ENCODE data around the gene TECR. TPM values are rescaled to one million over a fixed set of nuclear protein-coding genes. Genes with fewer than 3 reads are reported as not detected.

TECR gene
- total and polyA plus RNA-seq, 2 of the 13 experiments (the other 11 are each of a cell fraction or from before 2014, with no cell fraction given) = 54.9 to 121 TPM

- TF ChIP-seq DPF2 (CRISPR knock-in tag; IDR thresholded peaks at IDR 0.05; ENCODE audit: borderline replicate concordance, low read depth) (no peak; the same call in 1 of the 2 replicates), ZSCAN12 (CRISPR knock-in tag; IDR thresholded peaks at IDR 0.05) (no peak), ZZZ3 (CRISPR knock-in tag; IDR thresholded peaks at IDR 0.05; ENCODE audit: borderline replicate concordance) (no peak), SP4 (CRISPR knock-in tag; IDR thresholded peaks at IDR 0.05) (no peak), GMEB1 (CRISPR knock-in tag; IDR thresholded peaks at IDR 0.05; ENCODE audit: borderline replicate concordance) (no peak), FLYWCH1 (CRISPR knock-in tag; IDR thresholded peaks at IDR 0.05) (no peak), JUNB (CRISPR knock-in tag; IDR thresholded peaks at IDR 0.05; ENCODE audit: borderline replicate concordance) (no peak), ZNF598 (CRISPR knock-in tag; IDR thresholded peaks at IDR 0.05; ENCODE audit: borderline replicate concordance) (no peak), ZNF335 (CRISPR knock-in tag; IDR thresholded peaks at IDR 0.05) (peak; percentile 36; the same call in 1 of the 2 replicates), HMG20B (CRISPR knock-in tag; conservative IDR thresholded peaks at IDR 0.05) (peak; percentile 57; the same call in 1 of the 2 replicates), HNRNPLL (IDR thresholded peaks at IDR 0.05; ENCODE audit: low read depth, low read length, poor library complexity, severe bottlenecking) (no peak), ELF1 (CRISPR knock-in tag; IDR thresholded peaks at IDR 0.05) (peak; percentile 73), ZMYM4 (CRISPR knock-in tag; IDR thresholded peaks at IDR 0.05) (peak; percentile 50; the same call in 1 of the 2 replicates), THAP8 (CRISPR knock-in tag; IDR thresholded peaks at IDR 0.05; ENCODE audit: borderline replicate concordance) (no peak), RBM39 (IDR thresholded peaks at IDR 0.05; ENCODE audit: low read depth, low read length, poor library complexity, severe bottlenecking) (no peak), TRIM22 (IDR thresholded peaks at IDR 0.05) (no peak), RCOR2 (CRISPR knock-in tag; IDR thresholded peaks at IDR 0.05) (peak; percentile 80), ELF4 (CRISPR knock-in tag; IDR thresholded peaks at IDR 0.05; ENCODE audit: borderline replicate concordance) (no peak), LCORL (IDR thresholded peaks at IDR 0.05) (no peak), LCORL (CRISPR knock-in tag; IDR thresholded peaks at IDR 0.05) (peak; percentile 68; the same call in 1 of the 2 replicates), NFE2L1 (CRISPR knock-in tag; IDR thresholded peaks at IDR 0.05; ENCODE audit: borderline replicate concordance) (no peak), ATRX (CRISPR knock-in tag; IDR thresholded peaks at IDR 0.05; ENCODE audit: borderline replicate concordance) (no peak), REL (CRISPR knock-in tag; conservative IDR thresholded peaks at IDR 0.05) (no peak), MXD3 (CRISPR knock-in tag; IDR thresholded peaks at IDR 0.05) (no peak), TEAD3 (CRISPR knock-in tag; optimal IDR thresholded peaks at IDR 0.05; ENCODE audit: borderline replicate concordance) (peak; percentile 86), ZBTB1 (CRISPR knock-in tag; IDR thresholded peaks at IDR 0.05; ENCODE audit: borderline replicate concordance) (no peak)
Observed at GRCh38 chr19:14519860-14520407, 9.5 kb upstream of the TECR start (continued).
